Measurements from ENCODE around the gene TNS1.

DNA sequence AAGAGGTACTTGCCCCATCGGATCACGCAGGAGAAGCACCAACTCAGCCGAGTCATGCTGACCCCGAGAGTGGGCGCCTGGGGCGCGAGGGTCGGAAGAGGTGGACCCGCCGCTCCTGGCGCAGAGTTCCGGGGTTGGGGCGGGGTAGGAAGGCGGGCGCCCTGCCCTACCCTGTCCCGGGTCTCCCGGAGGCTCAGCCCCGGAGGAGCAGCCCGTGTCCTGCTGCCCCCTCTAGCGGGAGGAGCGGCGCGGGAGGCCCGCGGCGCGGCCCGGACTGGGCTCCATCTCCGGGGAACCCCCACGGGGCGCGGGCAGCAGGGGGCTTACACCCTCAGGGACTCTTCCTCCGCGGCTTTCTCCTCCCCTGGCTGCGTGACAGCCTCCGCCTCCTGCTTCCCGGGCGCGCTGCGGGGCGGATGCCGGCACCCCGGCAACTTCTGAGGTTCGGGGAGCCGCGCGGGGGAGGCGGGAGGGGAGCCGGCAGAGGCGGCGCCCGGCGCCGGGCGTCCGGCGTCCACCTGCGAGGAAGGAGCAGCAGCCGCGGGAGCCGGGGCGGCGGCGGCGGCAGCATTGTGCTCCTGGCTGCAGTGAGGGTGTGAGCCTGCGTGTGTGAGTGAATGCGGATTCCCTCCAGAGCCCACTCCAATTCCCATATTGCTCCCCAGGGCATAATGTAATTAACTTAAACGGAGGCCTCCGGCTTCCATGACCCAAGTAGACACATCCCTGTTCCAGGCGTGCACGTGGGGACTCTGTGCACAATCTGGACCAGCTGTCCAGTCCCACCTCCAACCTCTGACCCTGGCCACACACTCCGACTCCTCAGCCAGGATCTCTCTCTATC lies 7.6 kb upstream of the TNS1 start:
- TF ChIP-seq FOXM1 (IDR thresholded peaks at IDR 0.05; ENCODE audit: borderline replicate concordance) = no peak
- TF ChIP-seq FOXA1 (IDR thresholded peaks at IDR 0.05) = no peak
- no peak for TF ChIP-seq L3MBTL2 (conservative IDR thresholded peaks at IDR 0.05)
- no peak for TF ChIP-seq SP1 (IDR thresholded peaks at IDR 0.05)
- no peak for TF ChIP-seq SUZ12 (IDR thresholded peaks at IDR 0.05)
- no peak for TF ChIP-seq TARDBP (IDR thresholded peaks at IDR 0.05)
- TF ChIP-seq ZNF384 (IDR thresholded peaks at IDR 0.05) = no peak
- TF ChIP-seq NFRKB (IDR thresholded peaks at IDR 0.05) = no peak
- TF ChIP-seq ELF4 (IDR thresholded peaks at IDR 0.05) = no peak
- TF ChIP-seq ARNT (IDR thresholded peaks at IDR 0.05) = no peak

Measured in HEK293T (cell line).